8988T (cell line): ENCODE results near the gene PBX1.

Experiments
- DNase-seq: peaks from one replicate; pipeline ENCODE4 v3.0.0; 2011

PBX1 gene

DNA sequence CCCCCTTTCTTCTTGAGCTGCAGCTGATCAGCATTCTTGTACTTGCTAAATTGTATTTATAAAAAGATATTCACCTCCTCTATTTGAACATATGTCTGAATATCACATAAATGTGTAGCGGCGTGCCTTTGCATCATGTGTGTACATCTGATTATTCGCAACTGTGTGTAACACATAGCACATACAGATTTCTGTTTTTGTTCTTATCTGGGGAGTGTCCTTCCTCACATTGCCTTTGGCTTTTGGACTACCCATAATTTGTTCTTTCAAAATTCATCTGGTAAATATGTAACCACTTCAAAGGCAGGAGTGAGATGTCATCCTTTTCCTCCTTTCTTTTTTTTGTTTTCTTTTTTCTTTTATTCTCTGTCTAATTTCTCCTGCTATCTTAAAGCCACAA is 113.6 kb downstream of the PBX1 start:
- no peak for DNase-seq

DNA sequence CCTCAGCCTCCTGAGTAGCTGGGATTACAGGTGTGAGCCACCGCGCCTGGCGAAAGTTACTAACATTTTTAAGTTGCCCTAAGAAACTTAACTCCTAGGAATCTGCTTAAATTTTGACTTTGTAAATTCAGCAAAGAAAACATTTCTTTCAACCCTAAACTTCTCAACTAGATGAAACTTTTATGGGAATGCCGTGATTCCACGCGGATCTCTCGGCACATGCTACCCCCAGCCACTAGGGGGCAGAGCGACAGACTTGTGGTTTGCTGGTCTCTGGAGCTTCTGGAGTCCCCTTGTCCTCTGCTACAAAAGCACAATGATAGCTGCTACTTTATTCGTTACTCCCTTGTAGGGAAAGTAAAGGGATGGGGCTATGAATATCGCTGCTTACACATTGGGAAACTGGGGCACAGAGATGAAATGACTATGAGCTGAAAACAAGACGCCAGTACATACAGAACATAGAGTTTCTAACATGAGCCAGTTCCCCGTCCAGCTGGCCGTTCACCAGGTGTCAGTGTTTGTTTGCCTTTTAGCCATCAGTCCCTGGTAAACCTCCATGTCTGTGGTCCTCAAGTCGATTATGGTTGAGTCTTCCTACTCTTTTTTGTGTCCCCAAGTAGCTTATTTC is 114.7 kb downstream of the PBX1 start:
- peak; percentile 37 for DNase-seq

DNA sequence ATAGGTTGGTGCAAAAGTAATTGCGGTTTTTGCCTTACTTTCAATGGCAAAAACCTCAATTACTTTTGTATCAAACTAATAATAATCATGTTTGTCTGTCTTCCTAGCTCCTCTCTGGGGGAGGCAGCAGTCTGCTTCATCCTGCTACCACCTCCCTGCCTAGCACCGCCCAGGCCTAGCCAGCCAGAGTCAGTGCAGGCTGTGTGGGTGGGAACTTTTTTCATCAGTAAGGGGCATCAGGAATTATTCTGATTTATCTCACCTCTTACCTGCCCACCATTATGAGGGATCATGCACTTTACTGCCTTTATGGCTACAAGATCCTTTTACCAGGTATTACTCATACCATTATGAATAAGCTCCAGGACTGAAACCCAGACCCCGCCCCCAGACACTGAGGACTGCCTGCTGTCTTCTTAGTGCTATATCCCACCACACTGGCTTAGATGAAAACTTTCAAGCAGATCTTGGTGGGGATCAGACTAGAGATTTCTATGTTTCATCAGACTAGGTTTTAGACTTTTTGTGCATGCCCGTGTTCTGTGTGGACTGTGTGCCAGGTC is 116.4 kb downstream of the PBX1 start:
- DNase-seq: no peak

DNA sequence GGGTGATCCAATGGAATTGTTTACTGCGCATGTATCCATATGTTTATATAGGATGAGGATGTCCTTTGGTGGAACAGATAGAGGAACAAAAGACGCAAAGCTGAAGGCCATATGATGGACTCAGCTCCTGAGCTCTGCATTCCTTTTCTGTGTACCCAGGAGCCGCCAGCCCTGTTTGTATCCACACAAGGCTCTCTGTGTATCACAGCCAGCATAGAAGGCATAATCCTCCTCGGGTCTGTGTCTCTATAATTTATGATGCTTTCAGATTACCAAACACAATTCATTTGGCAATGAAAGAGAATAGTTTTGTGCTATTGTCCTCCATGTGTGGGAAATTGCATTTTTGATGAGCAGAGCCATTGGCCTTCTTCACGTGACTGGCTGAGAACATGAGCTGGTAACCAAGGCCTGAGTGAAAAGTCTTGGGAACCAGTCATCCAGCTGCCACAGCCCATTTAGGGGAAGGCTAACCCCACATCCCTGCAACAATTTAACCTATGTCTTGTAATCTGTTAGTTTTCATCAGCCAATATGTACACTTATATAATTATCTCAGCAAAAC is 119.2 kb downstream of the PBX1 start:
- no peak for DNase-seq

DNA sequence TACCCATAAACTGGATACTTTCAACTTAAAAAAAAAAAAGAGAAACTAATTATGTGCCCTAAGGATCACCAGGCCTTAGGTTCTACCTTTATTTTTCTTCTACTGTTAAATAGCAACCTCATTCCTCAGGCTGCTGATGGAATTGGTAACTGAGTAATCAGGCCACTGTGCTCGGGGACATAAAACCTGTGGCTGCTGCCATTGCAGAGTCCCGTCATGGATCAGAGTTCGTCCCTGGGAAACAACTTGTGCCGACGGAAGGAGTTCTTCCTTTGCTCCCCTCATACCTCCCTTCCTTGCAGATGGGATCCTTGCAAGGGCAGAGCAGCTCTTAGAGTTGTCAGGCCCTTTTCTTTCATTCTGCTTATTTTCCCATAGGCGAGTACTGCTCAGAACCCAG is 123.6 kb downstream of the PBX1 start:
- DNase-seq: no peak

DNA sequence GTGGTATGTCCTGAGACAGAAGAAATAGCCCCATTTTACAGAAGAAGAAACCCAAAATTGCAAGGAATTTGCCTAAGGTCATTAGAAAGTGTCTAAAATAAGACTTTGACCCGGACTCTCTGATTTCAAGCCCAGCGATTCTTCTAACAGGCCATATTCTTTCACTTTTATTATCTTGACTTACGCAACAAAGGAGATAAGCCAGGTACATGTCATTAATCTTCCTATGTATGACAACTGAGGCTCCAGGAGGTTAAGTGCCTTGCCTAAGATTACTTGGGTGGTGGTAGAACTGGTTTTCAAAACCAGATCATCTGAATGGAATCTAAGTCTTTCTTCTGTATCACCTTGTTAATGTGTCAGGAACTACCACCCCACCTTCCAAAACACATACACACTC is 124.3 kb downstream of the PBX1 start:
- DNase-seq: no peak

DNA sequence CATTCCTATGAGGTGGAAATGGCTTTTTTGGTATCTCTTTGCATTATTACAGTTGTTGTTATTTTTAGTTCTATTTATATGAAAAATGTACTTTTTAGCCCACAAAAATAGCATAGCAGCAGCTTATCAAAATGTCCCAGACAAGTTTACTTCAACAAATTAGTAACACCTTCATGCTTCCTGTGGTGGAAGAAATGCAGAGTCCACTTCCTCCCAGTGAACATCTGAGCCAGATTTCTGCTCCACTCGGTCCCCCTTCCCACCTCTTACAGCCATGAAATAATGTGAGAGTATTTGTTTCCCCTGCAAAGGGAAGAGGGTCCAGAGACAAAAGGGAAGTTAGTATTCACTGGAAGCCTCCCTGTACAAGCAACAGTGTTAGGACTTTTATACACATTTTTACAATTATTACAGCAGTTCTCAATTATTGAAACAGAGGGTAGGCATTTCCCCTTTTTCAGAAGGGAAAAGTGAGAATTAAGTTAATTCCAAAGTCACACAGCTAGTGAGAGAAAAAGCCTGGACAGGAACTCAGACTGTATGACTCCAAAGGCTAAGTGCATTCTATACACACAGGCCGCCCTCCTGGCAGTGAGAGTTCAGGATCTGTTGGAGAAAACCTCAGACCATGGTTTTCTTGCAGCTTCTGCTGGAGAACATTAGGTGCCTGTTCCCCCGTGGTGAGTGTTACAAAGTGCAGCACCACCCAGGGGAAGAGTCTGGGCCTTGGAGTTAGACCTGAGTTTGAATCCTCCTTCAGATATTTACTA is 126.5 kb downstream of the PBX1 start:
- DNase-seq: no peak

DNA sequence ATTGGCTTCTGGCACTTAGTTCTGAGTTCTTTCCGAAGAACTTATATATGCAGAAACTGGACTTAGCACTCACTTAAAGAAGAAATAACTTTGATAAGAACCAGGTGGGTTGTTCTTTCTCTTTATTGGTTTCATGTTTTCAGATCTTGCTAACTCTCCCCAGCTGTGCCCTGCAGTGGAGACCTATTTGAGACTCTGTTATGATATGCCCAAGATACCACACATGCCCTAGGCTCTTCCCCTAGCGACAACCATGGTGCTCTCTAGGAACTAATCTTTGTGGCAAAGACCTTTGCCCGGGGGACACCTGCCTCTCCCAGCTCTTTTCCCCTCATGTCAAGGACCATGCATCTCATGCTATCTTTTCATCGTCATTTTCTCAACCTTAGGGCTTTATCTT is 128.8 kb downstream of the PBX1 start:
- DNase-seq: no peak

DNA sequence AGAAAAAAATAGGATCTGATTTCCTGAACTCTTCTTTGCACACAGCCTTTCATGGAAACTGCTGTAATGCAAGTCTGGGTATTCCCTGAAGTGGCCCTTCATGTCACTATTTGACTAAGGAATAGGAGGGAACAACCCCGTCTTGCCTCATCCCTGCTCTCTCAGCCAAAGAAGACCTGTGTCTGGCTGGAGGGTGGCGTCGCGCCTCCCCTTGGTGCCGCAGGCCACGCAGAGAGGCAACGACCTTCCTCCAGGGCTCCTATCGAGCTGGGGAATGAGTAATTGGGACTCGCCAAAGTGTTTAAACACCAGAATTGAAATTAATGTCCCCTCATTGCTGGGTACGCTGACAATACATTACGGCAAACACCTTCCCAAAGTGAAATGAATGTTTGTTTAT is 129.8 kb downstream of the PBX1 start:
- no peak for DNase-seq

DNA sequence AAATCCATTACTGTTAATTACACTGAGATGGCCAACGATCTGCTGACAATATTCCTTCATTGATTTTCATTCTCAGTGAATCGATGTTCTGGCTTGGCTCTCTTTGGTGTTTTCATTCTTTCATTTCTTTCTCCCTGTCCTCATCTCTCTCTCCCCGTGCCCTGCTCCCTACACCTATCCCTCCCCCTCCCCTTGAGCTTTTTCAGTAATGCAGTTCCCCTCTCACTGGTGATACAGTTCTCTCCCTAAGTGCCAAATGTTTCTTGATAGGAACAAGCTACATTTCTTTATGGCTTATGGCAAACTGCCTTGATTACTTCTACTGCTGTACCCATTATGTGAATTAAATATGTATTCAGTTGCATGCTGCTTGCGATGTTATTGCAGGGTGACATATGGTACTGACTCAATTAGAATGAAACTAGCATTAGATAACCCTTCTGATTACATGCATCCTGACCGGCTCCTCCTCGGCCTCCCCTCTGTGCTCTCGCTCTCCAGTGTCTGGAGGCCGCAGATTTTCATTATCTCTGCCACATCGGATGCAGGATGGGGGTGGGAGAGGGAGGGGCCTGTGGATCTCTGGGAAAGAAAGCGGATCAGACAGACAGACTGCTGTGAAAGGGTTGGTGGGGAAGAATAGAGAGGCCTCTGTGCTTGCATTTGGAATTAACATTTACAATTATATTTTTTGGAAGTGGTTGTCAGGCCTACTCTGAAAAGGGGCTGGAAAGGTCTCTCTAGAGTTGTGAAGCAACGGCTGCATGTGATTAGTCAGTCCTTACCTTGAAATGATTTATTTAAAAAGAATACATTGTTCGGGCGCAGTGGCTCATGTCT is 130.9 kb downstream of the PBX1 start:
- no peak for DNase-seq

DNA sequence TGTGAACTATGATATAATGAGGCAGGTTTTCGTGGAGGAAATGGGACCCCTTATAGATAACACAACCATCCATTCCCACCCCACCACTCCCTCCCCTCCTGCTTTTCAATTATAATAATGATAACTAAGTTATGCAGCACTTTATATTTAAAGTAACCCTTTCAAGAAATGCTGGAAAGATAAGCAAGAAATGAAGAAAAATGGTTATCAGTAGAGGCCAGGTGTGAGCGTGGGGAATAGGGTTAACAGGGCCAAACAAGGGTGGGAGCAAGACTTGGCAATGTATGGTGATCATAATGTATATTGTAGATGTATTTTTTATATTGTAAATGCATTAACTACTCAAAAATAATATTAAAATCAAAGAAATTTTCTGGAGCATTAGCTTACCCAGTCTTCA is 133.4 kb downstream of the PBX1 start:
- DNase-seq: no peak

DNA sequence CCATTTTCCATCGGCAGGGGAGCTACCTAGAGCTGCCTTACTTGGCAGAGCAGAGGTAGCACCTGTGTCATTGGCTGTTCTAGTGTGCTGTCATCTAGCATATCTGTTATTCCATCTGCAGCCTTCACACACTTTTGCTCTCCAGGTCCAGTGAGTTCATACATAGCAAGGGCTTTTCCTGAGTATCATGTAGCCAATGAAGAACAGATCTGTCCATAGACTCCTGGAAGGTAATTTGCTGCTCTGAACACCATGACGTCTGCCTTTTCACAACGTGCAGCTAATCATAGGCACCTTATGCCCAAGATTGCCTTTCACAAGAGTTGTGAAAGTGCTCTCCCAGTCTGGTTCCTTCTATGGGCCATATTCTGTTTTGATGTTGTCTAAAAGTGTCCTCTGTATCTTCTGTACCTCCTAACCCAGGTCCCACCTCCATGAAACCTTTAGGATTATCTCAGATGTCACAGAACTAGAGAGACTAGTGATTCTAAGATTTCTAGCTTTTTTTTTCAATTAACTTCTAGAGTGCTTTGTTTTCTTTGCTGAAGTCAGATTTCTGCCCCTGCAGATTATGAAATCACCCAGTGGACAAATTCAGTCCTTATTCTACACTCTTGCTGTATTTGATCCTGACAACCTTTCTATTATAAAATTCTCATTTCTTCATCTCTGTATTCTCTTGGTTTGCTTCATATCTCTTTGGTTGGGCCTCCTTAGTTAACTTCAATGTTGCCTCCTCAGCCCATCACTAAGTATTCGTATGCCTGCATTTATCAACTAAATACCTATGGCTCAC is 134.8 kb downstream of the PBX1 start:
- no peak for DNase-seq

DNA sequence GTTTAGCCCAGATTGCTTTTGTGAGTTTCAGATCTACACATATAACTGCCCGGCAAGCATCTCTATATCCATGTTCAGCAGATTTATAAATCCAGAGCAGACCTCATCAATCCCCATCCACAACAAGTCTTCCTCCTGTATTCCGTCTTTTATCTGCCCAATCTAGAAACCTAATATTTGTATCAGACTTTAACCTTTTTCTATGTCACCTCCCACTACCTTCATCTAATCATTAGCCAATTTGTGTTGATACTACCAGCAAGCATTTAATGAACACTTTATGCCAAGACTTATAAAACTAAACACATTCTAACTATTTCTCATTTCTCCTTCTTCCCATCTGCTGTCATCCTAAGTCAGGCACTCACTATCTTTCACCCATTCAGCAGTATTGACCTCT is 135.5 kb downstream of the PBX1 start:
- DNase-seq: no peak

DNA sequence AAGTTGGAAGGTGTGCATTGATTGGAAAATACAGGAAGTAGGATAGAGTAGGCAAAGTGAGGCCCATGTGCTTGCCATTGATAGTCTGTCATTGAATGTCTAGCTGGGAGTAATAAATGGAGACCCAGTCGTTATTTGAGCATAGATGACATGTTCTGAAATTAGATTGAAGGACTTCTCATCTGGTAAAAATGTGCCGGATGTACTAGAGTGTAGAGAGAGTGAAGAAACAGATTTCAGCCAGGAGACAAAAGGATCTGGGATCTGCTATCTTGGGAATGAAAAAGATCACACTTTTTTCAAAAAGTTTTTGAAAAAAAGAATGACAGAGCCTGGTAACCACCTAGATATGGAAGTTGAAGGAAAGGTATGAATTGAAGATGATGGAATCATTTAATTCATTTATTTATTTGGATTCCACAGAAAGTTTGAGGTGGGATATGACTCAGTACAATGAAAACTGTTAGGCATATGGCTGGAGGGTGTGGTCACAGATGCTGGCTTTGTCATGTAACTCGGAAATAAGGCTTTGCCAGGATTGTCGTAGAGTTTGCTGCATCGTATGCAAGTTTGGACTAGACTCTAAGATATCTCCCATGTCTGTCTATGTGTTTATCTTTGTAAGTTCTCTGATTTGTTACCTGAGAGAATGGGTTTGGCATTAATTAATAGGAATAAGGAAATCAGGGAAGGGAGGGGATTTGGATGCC is 137.1 kb downstream of the PBX1 start:
- no peak for DNase-seq

DNA sequence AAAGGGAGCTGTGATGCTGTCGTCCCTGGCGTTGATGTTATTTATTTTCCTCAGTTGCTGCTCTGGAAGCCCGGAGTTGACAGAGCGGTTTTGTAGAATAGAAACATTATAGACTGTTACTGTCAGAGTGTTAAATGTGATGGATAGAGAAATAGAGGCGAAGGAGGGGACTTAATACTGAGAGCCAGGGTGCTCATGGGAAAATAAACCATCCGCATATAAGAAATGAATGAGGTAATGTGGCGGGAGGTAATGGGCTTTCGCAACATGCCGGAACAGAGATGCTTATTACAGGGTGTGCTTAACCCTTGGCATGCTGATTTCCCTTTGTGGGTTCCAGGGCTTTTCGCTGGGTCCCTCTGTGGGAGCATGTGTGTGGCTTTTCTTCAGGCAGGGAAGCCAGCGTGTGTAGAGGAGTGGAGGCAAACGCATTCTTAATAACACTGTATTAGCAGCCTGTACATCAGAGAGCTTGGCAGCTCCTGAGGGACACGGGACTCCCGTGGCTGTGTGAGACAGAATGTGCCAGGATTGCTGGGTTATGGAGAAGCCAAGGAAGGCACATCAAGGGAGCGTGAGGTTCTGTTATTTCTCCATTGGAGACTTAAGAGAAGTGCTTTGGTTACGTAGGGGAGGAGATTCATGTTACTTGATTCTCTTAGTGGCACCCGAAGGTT is 141.0 kb downstream of the PBX1 start:
- DNase-seq: no peak

DNA sequence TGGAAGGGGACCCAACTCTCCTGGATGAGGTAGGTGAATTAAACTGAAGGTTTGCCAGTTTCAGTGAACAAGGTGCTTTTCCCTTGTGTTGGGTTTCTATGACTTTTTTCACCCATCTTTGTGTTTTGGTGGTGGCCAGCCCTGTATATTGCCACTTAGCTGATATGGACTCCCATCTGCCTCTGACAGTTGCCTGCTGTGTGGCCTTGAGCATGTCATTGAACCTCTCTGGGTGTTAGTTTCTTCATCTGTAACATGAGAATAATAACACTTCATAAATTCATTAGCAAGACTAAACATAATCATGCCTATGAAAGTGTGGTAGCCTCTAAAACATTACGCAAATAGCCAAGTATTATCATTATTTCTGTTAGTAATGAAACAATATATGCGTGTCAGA is 141.7 kb downstream of the PBX1 start:
- no peak for DNase-seq

DNA sequence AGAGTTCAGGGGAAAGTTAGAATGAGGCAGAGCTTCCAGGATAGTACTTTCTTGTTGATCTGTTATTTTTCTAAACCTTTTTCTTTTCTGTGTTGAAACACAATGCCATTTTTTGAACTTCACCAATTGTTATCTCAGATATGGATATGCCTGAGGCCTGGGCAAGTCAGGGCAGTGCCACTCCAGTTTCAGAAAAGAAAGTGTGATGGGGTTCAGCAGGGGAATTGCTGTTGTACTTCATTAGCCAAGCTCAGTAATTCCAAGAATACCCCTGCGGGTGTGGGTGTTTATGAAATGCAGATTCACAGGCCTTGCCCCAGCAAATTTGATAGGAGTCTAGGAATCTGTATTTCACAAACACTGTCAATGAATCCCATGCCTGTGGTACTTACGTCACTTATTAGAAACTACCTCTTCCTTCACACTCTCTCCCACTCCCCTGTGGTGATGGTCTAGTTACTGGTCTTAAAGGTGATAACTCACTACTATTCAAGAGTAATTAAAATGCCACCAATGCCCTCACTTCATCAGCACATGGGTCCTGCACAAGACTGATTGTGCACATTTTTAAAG is 142.3 kb downstream of the PBX1 start:
- DNase-seq: no peak

DNA sequence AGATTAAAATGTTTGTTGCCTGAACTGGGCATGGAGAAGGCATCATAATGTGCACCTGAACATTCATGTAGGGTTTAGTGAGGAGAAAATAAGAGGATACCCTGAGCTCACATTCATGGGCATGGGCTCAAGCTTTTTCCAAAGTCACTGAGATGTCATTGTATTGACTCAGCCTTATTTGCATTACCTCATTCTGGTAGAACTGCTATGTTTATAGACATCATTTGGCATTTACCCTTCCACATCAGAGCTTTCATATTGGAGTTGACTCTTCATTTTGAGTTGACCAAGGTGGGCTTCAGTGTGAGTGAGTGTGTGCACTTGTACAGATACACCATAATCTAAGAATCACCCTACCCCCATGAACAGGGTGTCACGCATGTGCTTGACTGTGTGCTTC is 143.2 kb downstream of the PBX1 start:
- DNase-seq: no peak

DNA sequence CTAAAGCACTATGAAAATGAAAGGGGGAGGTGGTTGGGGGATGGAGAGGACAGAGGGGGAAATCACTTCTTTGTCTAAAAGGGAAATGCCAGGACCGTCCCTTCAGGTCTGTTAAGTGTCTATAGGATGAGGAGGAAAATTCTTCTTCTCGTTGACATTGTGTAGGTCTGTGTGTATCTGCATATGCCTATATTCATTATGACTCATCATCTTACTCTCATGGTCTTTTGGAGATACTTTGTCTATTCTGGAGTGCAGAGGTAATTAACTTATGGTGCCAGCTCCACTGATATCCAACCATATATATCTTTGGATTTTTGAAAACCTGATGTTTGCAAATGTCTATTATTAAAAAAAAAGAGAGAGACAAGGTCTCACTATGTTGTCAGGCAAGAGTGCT is 143.7 kb downstream of the PBX1 start:
- no peak for DNase-seq

DNA sequence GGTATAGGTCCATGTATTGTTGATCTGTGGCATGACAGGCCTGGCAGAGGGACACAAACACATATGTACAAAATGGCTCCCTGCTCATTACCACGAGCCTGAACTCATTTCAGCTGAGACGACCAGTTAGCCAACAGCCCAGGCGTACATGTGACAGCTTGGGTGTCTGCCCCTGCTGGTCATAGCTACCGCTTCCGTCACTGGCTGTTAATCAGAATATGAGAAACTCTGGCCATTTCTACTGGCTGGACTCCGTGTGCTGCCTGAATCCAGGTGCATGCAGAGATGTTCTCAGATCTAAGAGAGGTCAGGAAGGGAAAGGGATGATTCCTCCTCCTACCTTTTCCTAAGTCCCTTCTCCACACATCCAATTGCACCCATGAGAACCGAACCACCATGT is 144.5 kb downstream of the PBX1 start:
- DNase-seq: no peak

DNA sequence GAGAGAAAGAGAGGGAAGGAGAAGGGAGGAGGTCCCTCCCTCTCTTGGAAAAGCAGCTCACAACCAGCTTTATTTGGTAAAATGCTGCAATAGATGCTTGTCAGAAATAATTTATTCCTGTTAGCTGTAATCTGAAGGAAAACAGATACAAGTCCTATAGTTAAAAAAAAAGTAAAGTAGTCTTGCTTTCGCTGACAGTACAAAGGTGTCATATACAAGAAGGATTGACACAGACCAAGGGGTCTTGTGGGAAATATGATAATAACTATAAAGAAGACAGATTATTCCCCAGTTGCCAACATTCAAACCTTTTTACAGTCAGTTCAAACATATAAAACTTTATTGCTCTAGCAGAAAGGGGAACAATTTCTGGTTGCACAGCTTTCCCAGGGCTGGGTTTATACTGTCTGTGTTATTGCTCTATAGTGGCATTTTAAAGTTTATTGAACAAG is 145.0 kb downstream of the PBX1 start:
- no peak for DNase-seq
